HG03175 (cell line): ENCODE measurements around the gene TTK.
A peak's percentile ranks its signal among the peaks of the same experiment; 100 is the strongest.
"Not testable (repeated sequence)": the region's sequence is repeated elsewhere in the genome, so short reads cannot be mapped to it uniquely, and the experiment has no call there.

ENCODE experiments used
- ATAC-seq: cut with Tn5 transposase; IDR thresholded peaks from one replicate; pipeline ENCODE4 v1.9.1; 2021; ENCODE audit warnings: mild to moderate bottlenecking, moderate library complexity; ENCODE audit not compliant: unreplicated experiment

The TTK gene

DNA sequence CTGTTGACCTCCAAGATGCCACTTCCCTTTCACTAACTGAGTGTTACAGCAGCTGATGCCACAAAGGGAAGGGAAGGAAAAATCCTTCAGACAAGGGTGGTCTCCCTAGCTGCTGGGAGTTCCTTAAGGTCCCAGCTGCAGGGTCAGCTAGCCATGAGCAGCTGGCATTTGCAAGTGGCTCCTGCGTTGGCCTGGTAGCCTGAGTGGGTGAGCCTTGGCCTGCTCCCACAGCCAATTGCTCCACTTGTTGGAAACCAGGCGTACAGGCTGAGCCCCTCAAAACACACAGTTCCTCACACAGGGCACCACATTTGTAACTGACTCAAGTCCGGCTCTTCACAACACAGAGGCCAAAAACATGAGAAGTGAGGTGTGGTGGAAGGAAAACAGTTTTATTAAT is 16.7 kb downstream of the TTK start:
- ATAC-seq, result no peak

DNA sequence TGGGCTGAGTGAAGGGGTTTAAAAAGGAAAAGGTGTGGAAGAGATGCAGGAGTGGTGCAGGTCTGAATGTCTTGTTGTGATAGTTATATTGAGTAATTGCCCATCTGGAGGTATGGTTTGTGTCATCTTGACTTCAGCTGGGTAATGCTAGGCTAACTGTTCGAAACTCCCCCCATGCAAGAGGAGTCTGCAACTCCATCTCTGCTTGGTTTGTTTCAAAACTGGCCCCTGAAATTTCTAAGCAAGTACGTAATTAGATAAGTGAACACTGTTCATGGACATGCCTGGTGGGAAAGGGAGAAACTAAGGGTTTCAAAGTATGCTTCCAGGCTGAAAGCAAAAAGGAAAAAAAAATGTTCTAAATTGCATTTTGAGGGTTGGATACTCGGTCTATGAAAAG is 17.1 kb downstream of the TTK start:
- no peak for ATAC-seq

DNA sequence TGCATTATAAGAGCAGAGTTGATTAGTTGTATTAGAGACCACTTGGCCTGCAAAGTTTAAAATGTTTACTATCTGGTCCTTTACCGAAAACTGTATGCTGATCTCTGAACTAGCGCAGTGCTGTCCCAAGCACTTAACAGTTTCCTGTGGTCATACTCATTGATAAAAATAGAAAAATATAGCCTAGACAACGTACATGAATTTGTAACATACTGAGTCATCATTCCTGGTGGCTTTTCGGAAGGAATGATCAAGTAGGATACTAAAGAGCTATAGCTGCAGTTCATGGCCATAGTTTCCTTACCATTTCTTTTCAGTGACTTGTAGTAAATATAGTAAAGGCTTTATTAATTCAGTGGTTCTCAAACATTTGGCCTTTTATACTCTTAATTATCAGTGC is 18.4 kb downstream of the TTK start:
- ATAC-seq, result no peak

DNA sequence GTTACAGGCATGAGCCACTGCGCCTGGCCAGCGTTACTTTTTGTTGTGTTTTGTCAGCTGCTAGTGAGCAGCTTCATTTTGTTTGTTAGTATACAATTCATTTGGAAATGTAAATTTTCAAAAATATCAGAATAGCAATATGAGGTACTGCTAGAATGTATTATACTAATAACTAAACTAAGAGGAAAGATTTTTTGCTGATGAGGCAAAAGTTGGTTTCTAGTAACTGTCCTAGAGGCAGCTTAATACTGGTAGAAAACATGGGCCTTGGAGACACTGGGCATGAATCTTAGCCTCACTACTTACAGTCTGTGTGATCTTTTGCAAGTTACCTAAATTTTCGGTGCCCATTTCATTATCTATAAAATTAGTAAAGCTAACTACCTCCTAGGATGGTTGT is 24.1 kb downstream of the TTK start:
- no peak for ATAC-seq

DNA sequence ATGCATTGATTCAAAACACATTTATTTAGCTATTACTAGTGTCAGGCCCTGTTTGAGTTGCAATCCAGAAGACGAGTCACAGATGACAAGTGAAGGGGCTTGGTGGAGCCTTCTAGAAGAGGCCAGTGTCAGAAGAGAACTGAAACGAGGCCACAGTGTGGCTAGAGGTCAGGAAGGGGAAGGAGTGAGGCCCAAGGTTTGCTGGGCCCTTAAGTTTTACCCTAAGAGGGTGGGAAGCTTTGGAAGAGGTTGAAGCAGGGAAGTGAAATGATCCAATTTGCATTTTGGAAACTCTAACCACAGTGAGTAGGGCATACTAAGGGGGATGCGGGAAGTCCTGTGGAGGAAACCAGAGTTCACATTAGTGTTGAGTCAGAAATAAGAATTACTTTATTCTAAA is 25.0 kb downstream of the TTK start:
- ATAC-seq, result peak; percentile 60

- ATAC-seq, result not testable (repeated sequence)
Observed at GRCh38 chr6:80048220-80048619, 43.8 kb downstream of the TTK start.

- no peak for ATAC-seq
Observed at GRCh38 chr6:80060774-80061173, 56.3 kb downstream of the TTK start.

GRCh38 chr6:80068146-80068545 is 63.7 kb downstream of the TTK start:
- not testable (repeated sequence) for ATAC-seq

- not testable (repeated sequence) for ATAC-seq
Observed at GRCh38 chr6:80070431-80070830, 66.0 kb downstream of the TTK start.

- no peak for ATAC-seq
Observed at GRCh38 chr6:80077067-80077466, 72.6 kb downstream of the TTK start.

GRCh38 chr6:80088637-80089036 is 84.2 kb downstream of the TTK start:
- ATAC-seq, result no peak

DNA sequence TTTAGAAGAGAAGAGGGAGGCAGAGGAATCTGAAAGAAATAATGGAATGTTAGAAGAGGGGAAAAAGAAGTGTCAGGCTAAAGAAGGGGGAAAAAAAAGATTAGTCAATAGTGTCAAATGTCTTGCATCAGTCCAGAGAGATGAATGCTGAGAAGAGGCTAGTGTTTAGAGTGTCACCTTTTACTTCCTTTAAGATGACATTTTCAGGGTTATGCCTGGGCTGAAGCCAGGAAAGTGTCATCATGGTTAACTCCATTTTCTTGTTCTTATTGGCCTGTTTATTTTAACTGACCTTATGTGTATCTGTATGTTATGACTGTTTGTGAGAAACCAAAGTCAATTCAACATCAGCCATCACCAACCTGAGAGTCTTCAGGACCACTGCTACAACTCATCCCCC is 87.1 kb downstream of the TTK start:
- no peak for ATAC-seq
